GM12892 (cell line): ENCODE results near the gene OR2G2. TPM values are rescaled to one million over a fixed set of nuclear protein-coding genes. Genes with fewer than 3 reads are reported as not detected.

Experiments
- DNase-seq: peaks from one replicate; pipeline ENCODE4 v3.0.0; 2011; ENCODE audit not compliant: insufficient read length
- FAIRE-seq: peaks from 2 replicates; lab custom pipeline; 2011; peaks lifted over from hg19 to GRCh38; lab: Jason Lieb, UNC
- POLR2A ChIP-seq: IDR thresholded peaks from 2 replicates; pipeline ENCODE4 v1.6.1; 2011; ENCODE audit warnings: low read depth, low read length, control low read depth
- POLR2AphosphoS5 ChIP-seq: IDR thresholded peaks from 2 replicates; pipeline ENCODE4 v1.6.1; 2011; ENCODE audit warnings: low read depth, low read length, control low read depth
- TAF1 ChIP-seq: IDR thresholded peaks from 2 replicates; pipeline ENCODE4 v1.6.1; 2011; ENCODE audit warnings: low read depth, mild to moderate bottlenecking, control low read depth, low read length, borderline replicate concordance
- polyA plus RNA-seq: library from polyadenylated mRNA; unstranded; fragments of >200 nt; gene quantifications from one replicate; pipeline ENCODE4 v1.2.1, GENCODE V29; 2012; ENCODE audit warnings: missing spikeins, inconsistent platforms; ENCODE audit not compliant: missing spikeins

The OR2G2 gene
- not detected for polyA plus RNA-seq

GRCh38 chr1:247588060-247588459, at the start of gene OR2G2:
Gene OR2G2 (plus strand): TSS chr1:247588360. CDS start chr1:247588360, 0 bp downstream.
- FAIRE-seq (no peak), DNase-seq (no peak)

GRCh38 chr1:247538561-247538960, 49.6 kb upstream of the OR2G2 start:
- no peak for DNase-seq
- TF ChIP-seq POLR2A (no peak), POLR2AphosphoS5 (no peak), TAF1 (no peak)
- no peak for FAIRE-seq

More at GRCh38 chr1:247588060-247588459, at the start of gene OR2G2:
- TF ChIP-seq POLR2A = no peak
- TF ChIP-seq POLR2AphosphoS5 = no peak
- TF ChIP-seq TAF1 = no peak

GRCh38 chr1:247539215-247539614, 48.9 kb upstream of the OR2G2 start:
- TF ChIP-seq POLR2AphosphoS5 (no peak), POLR2A (no peak), TAF1 (no peak)
- DNase-seq (no peak), FAIRE-seq (no peak)

- DNase-seq (no peak), FAIRE-seq (no peak)
- TF ChIP-seq POLR2AphosphoS5 (no peak), POLR2A (no peak), TAF1 (no peak)
Measured at GRCh38 chr1:247540581-247540980, 47.6 kb upstream of the OR2G2 start.

GRCh38 chr1:247542811-247543210, 45.3 kb upstream of the OR2G2 start:
- no peak for TF ChIP-seq TAF1
- TF ChIP-seq POLR2A = no peak
- TF ChIP-seq POLR2AphosphoS5 = no peak
- DNase-seq (no peak), FAIRE-seq (no peak)

GRCh38 chr1:247548092-247548491, 40.1 kb upstream of the OR2G2 start:
- FAIRE-seq = no peak
- no peak for DNase-seq
- TF ChIP-seq POLR2A (no peak), TAF1 (no peak), POLR2AphosphoS5 (no peak)

GRCh38 chr1:247548769-247549182, 39.4 kb upstream of the OR2G2 start, which contains the start of gene GCSAML:
Gene GCSAML (plus strand): TSS chr1:247549134. CDS start chr1:247549192, 58 bp downstream.
- no peak for DNase-seq
- no peak for TF ChIP-seq TAF1
- no peak for TF ChIP-seq POLR2AphosphoS5
- TF ChIP-seq POLR2A = no peak

GRCh38 chr1:247551721-247552120, 36.4 kb upstream of the OR2G2 start:
- TF ChIP-seq TAF1 (no peak), POLR2A (no peak), POLR2AphosphoS5 (no peak)
- DNase-seq (no peak), FAIRE-seq (no peak)

More at GRCh38 chr1:247548769-247549182, 39.4 kb upstream of the OR2G2 start, which contains the start of gene GCSAML:
- no peak for FAIRE-seq

- TF ChIP-seq TAF1 = no peak
- no peak for TF ChIP-seq POLR2AphosphoS5
- no peak for TF ChIP-seq POLR2A
- FAIRE-seq = no peak
Measured at GRCh38 chr1:247552231-247552630, 35.9 kb upstream of the OR2G2 start.

GRCh38 chr1:247557926-247558674, 30.1 kb upstream of the OR2G2 start:
- TF ChIP-seq TAF1 (no peak), POLR2A (no peak), POLR2AphosphoS5 (no peak)
- FAIRE-seq (no peak), DNase-seq (no peak)

More at GRCh38 chr1:247552231-247552630, 35.9 kb upstream of the OR2G2 start:
- no peak for DNase-seq

- DNase-seq = no peak
- FAIRE-seq = no peak
- no peak for TF ChIP-seq POLR2AphosphoS5
- no peak for TF ChIP-seq TAF1
- TF ChIP-seq POLR2A = no peak
Measured at GRCh38 chr1:247561711-247562110, 26.4 kb upstream of the OR2G2 start.

GRCh38 chr1:247562198-247562597, 26.0 kb upstream of the OR2G2 start:
- DNase-seq (no peak), FAIRE-seq (no peak)
- TF ChIP-seq POLR2AphosphoS5 (no peak), POLR2A (no peak), TAF1 (no peak)
